Measurements from ENCODE around the gene TEX28.

Gene TEX28

DNA sequence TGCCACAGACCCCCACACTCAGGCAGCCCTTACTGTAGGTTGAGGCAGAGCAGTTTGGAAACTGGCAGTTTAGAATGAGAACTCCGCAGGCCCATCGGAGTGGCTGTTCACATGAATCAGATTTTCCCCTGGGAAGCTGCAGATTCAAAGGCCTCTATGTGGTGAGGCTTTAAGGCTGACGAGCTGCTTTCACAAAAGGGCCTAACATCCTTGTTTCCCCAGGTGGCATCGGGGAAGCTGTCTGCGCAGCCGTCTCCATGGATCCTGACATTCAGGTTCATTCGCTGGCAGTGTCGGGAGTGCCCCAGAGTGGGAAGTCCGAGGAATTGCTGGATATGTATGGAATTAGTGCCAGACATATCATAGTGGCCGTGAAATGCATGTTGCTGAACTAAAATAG is 34.4 kb upstream of the TEX28 start:
- TF ChIP-seq, protein P1, sequence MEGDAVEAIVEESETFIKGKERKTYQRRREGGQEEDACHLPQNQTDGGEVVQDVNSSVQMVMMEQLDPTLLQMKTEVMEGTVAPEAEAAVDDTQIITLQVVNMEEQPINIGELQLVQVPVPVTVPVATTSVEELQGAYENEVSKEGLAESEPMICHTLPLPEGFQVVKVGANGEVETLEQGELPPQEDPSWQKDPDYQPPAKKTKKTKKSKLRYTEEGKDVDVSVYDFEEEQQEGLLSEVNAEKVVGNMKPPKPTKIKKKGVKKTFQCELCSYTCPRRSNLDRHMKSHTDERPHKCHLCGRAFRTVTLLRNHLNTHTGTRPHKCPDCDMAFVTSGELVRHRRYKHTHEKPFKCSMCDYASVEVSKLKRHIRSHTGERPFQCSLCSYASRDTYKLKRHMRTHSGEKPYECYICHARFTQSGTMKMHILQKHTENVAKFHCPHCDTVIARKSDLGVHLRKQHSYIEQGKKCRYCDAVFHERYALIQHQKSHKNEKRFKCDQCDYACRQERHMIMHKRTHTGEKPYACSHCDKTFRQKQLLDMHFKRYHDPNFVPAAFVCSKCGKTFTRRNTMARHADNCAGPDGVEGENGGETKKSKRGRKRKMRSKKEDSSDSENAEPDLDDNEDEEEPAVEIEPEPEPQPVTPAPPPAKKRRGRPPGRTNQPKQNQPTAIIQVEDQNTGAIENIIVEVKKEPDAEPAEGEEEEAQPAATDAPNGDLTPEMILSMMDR (conservative IDR thresholded peaks at IDR 0.05), result no peak
- no peak overlapping the region for H3K27ac ChIP-seq

DNA sequence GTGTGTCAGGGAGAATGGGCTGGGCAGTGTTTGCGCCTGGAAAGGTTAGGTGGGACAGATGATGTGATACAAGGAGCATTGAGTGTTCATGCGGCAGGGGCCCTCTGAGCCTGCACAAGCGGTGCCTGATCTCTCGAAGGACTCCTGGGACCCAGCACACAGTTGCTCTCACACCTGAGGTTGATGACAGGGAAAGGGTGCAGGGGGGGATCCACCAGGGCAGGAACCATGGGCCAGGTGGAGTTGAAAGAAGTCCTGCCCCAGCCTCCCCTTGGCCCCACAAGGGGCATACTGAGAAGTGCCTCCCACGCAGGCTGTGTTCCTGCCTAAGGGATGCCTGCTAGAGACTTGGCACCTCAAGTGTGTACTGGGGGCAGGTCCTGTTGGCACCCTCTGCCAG is 33.7 kb upstream of the TEX28 start:
- no peak overlapping the region for H3K27ac ChIP-seq
- TF ChIP-seq, protein P1 (conservative IDR thresholded peaks at IDR 0.05), result no peak

DNA sequence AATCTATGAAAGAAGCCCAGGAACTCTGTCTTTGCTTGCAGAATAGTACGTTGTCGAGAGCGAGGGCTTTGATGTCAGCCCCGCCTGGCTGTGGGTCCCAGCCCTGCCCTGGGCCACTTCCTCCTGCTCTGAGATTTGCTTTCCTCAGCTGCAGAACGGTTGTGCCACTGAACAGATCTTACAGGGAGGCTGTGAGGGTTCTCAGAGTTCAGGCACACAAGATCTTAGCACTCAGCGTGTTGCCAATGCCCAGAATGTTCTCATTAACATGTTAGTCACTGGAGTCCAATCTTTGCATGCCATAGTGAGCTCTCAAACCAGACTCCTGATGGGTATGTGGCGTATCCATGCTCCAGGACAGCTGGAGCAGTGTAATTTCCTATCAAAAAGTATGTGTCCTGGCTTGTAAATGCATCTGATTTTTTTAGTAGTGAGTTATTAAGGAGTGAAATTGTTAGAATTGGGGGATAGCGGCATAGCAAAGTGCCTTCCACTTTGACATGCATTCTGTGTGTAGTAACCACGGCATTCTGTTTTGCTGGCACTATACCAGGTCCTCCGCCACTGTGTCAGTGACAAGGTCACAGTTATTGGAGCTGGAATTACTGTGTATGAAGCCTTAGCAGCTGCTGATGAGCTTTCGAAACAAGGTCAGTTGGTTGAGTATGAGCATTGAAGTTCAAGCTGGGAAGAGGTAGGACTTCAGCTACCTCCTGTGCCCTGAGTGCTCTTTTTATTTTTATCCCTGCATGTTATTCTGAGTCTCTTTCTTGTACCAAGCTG is 32.3 kb upstream of the TEX28 start:
- no peak overlapping the region for H3K27ac ChIP-seq
- TF ChIP-seq, protein P1 (conservative IDR thresholded peaks at IDR 0.05), result no peak

DNA sequence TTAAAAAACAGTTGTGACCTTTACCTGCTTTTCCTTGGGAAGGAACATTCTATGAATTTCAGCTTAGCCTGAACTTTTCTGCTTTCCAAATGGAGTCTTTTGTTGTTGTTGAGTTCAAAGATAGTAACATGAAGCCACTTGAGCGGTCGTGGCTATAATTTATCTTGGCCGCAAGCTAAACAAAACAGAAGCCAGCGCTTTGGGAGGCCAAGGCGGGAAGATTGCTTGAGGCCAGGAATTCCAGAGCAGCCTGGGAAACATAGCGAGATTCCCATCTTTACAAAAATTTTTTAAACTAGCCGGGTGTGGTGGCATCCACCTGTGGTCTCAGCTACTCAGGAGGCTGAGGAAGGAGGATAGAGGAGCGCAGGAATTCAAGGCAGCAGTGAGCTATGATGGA is 30.6 kb upstream of the TEX28 start:
- no peak overlapping the region for H3K27ac ChIP-seq
- TF ChIP-seq, protein P1 (conservative IDR thresholded peaks at IDR 0.05), result no peak

DNA sequence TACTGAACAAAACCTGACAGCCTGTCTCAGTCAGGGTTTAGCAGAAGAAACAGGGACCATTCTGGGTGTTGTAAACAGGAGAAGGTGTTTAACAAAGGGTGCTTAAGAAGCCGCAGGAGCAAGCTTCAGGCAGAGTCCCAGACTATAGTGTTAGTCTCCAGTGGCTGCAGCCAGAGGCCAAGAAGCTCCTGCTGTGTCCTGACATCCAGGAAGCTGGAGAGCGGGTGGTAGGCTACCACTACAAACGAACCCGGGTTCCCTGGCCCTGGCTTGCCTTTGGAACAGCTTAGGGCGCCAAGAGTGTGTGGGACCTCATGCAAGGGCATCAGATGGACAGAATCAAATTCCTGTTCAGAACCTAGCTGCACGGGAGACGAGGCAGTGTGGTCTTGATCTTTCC is 28.6 kb upstream of the TEX28 start:
- H3K27ac ChIP-seq, result no peak overlapping the region
- TF ChIP-seq, protein P1 (conservative IDR thresholded peaks at IDR 0.05), result no peak

DNA sequence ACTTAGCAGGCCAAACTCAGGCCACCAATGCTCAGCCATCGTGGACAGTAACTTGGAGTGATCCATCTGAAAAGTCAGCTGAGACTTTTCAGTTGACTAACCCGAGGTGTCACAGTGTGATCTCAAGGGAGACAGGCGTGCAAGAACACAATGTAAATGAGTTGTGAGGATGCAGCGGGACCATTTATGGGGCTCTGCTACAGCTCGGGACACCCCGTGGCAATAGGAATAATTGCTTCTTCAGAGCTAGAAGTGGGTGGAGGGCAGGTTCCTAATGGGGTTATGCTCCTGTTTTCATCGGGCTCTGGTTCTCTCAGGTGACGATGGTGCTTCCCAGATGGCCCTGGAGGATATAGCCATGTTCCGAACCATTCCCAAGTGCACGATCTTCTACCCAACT is 28.0 kb upstream of the TEX28 start:
- no peak overlapping the region for H3K27ac ChIP-seq
- TF ChIP-seq, protein P1 (conservative IDR thresholded peaks at IDR 0.05), result no peak

DNA sequence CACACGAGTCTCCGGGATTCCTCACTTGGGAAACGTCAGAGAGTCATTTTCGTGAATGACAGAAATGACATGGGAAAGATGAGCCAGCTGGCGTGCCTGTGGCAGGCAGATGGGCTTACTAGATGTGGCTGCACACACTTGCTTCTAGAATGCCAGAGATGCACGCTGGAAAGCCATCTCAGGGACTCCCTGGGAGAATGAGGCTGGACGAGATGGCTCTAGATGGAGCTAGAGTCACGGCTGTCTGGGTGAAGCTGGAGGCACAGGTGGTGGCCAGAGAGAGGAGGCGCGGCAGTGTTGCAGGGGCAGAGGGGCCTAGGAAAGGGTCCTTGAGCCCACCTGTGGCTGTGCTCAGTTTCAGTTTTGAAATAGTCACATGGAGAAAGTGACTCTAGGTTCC is 26.7 kb upstream of the TEX28 start:
- no peak overlapping the region for H3K27ac ChIP-seq
- TF ChIP-seq, protein P1 (conservative IDR thresholded peaks at IDR 0.05), result no peak; the same call in 1 of the 2 replicates
